ENCODE results near the gene ZDHHC12. TPM values are rescaled to one million over a fixed set of nuclear protein-coding genes. Genes with fewer than 3 reads are reported as not detected.

Gene ZDHHC12
- total RNA-seq, 2 donors from 2014 or later, result 66.2 to 123 TPM

GRCh38 chr9:128727640-128728248 lies 3.8 kb upstream of the ZDHHC12 start:
- H3K4me3 ChIP-seq, result no peak overlapping the region
- H3K9me3 ChIP-seq, result no peaks in the 10 kb centered on the region
- TF ChIP-seq, protein P1, sequence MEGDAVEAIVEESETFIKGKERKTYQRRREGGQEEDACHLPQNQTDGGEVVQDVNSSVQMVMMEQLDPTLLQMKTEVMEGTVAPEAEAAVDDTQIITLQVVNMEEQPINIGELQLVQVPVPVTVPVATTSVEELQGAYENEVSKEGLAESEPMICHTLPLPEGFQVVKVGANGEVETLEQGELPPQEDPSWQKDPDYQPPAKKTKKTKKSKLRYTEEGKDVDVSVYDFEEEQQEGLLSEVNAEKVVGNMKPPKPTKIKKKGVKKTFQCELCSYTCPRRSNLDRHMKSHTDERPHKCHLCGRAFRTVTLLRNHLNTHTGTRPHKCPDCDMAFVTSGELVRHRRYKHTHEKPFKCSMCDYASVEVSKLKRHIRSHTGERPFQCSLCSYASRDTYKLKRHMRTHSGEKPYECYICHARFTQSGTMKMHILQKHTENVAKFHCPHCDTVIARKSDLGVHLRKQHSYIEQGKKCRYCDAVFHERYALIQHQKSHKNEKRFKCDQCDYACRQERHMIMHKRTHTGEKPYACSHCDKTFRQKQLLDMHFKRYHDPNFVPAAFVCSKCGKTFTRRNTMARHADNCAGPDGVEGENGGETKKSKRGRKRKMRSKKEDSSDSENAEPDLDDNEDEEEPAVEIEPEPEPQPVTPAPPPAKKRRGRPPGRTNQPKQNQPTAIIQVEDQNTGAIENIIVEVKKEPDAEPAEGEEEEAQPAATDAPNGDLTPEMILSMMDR (IDR thresholded peaks at IDR 0.05), result no peak
- TF ChIP-seq POLR2A (IDR thresholded peaks at IDR 0.05) (no peak), POLR2AphosphoS5 (IDR thresholded peaks at IDR 0.05) (no peak)
- H3K36me3 ChIP-seq, result no peaks in the 10 kb centered on the region
- no peak overlapping the region for H3K27ac ChIP-seq
- WGBS, result 86% methylated on average over 5 of the region's 5 CpGs
- H3K4me1 ChIP-seq (replicated peaks), result no peaks in the 10 kb centered on the region
- no peak for DNase-seq (ENCODE audit: low spot score)
- H3K27me3 ChIP-seq (replicated peaks; ENCODE audit: insufficient read depth), result no peaks in the 10 kb centered on the region
- intact Hi-C loops (cut with DNase I), result no loop called here

GRCh38 chr9:128724744-128725211 lies 851 bp upstream of the ZDHHC12 start:
- 18% methylated on average over 10 of the region's 10 CpGs for WGBS
- peak overlapping the region; percentile 76 to 81 for H3K27ac ChIP-seq
- peak overlapping the region; percentile 56 for H3K4me3 ChIP-seq
- H3K4me1 ChIP-seq (replicated peaks), result no peaks in the 10 kb centered on the region
- intact Hi-C loops (cut with DNase I), result no loop called here
- TF ChIP-seq POLR2A (IDR thresholded peaks at IDR 0.05), result peak; percentile 6
- TF ChIP-seq, protein P1 (IDR thresholded peaks at IDR 0.05), result no peak
- TF ChIP-seq POLR2AphosphoS5 (IDR thresholded peaks at IDR 0.05), result peak; percentile 61
- peak; percentile 75 for DNase-seq (ENCODE audit: low spot score)
- H3K9me3 ChIP-seq, result no peaks in the 10 kb centered on the region
- no peaks in the 10 kb centered on the region for H3K27me3 ChIP-seq (replicated peaks; ENCODE audit: insufficient read depth)
- no peaks in the 10 kb centered on the region for H3K36me3 ChIP-seq

- H3K9me3 ChIP-seq, result no peaks in the 10 kb centered on the region
- TF ChIP-seq POLR2AphosphoS5 (IDR thresholded peaks at IDR 0.05), result no peak
- intact Hi-C loops (cut with DNase I), result no loop called here
- 37% methylated on average over 7 of the region's 7 CpGs for WGBS
- no peaks in the 10 kb centered on the region for H3K4me1 ChIP-seq (replicated peaks)
- peak overlapping the region; percentile 56 for H3K4me3 ChIP-seq
- H3K27ac ChIP-seq, result peak overlapping the region; percentile 76 to 81
- DNase-seq (ENCODE audit: low spot score), result no peak
- H3K27me3 ChIP-seq (replicated peaks; ENCODE audit: insufficient read depth), result no peaks in the 10 kb centered on the region
- H3K36me3 ChIP-seq, result no peaks in the 10 kb centered on the region
These were observed 518 bp downstream of the ZDHHC12 start for GRCh38 chr9:128723352-128723865.

GRCh38 chr9:128722380-128723351 lies 1.3 kb downstream of the ZDHHC12 start:
- H3K4me3 ChIP-seq, result no peak overlapping the region
- peak overlapping the region; percentile 76 to 81 for H3K27ac ChIP-seq
- no peaks in the 10 kb centered on the region for H3K4me1 ChIP-seq (replicated peaks)
- H3K27me3 ChIP-seq (replicated peaks; ENCODE audit: insufficient read depth), result no peaks in the 10 kb centered on the region
- DNase-seq (ENCODE audit: low spot score), result no peak
- no peaks in the 10 kb centered on the region for H3K36me3 ChIP-seq
- 56% methylated on average over 9 of the region's 9 CpGs for WGBS
- intact Hi-C loops (cut with DNase I), result no loop called here
- H3K9me3 ChIP-seq, result no peaks in the 10 kb centered on the region
- TF ChIP-seq, protein P1 (IDR thresholded peaks at IDR 0.05), result no peak
- TF ChIP-seq POLR2AphosphoS5 (IDR thresholded peaks at IDR 0.05) (no peak), POLR2A (IDR thresholded peaks at IDR 0.05) (no peak)

DNA sequence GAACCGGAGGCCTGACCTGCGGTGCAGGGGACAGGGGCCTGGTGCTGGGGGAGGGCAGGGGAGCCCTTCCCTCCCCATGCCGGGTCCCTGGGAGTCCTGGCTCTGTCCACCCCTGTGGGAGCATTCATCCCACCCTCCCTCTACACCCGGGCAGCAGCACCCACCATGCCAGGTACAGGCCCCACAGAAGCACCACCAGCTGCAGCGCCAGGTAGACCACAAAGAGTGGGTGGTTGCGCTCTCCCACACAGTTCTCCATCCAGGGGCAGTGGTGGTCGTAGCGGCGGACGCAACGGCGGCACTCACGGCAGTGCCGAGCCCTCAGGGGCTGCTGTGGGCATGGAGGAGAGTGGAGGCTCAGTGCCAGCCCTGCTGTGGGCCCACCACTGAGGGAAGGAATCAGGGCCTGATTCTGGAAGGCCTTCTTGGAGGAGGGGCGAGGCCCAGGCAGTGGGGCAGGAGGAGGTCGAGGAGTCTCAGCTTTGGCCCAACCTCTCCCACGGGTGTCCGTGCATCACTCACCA lies 2.4 kb downstream of the ZDHHC12 start:
- H3K4me1 ChIP-seq (replicated peaks), result no peaks in the 10 kb centered on the region
- TF ChIP-seq POLR2AphosphoS5 (IDR thresholded peaks at IDR 0.05), result no peak
- TF ChIP-seq, protein P1 (IDR thresholded peaks at IDR 0.05), result no peak
- TF ChIP-seq POLR2A (IDR thresholded peaks at IDR 0.05), result no peak
- no peak overlapping the region for H3K4me3 ChIP-seq
- H3K9me3 ChIP-seq, result no peaks in the 10 kb centered on the region
- intact Hi-C loops (cut with DNase I), result no loop called here
- H3K27ac ChIP-seq, result no peak overlapping the region
- H3K27me3 ChIP-seq (replicated peaks; ENCODE audit: insufficient read depth), result no peaks in the 10 kb centered on the region
- 91% methylated on average over 17 of the region's 18 CpGs for WGBS
- H3K36me3 ChIP-seq, result no peaks in the 10 kb centered on the region
- DNase-seq (ENCODE audit: low spot score), result no peak

All from prostate gland (tissue), 2 donors.